HG02571 (cell line): ENCODE results near the gene PHF2.

ENCODE experiments used
- ATAC-seq: cut with Tn5 transposase; IDR thresholded peaks from one replicate; pipeline ENCODE4 v1.9.1; 2021; ENCODE audit warnings: mild to moderate bottlenecking, moderate library complexity; ENCODE audit not compliant: unreplicated experiment

The PHF2 gene

GRCh38 chr9:93567271-93567959 is 9.0 kb upstream of the PHF2 start:
- no peak for ATAC-seq

GRCh38 chr9:93568169-93568568 is 8.2 kb upstream of the PHF2 start:
- no peak for ATAC-seq

- ATAC-seq, result no peak
Observed at GRCh38 chr9:93569621-93570174, 6.7 kb upstream of the PHF2 start.

GRCh38 chr9:93572221-93572620 is 4.2 kb upstream of the PHF2 start:
- no peak for ATAC-seq

GRCh38 chr9:93572636-93573515 is 3.5 kb upstream of the PHF2 start:
- no peak for ATAC-seq

- ATAC-seq, result no peak
Observed at GRCh38 chr9:93573516-93573828, 2.9 kb upstream of the PHF2 start.

GRCh38 chr9:93574091-93574899 is 2.1 kb upstream of the PHF2 start:
- no peak for ATAC-seq

- no peak for ATAC-seq
Observed at GRCh38 chr9:93574900-93575795, 1.2 kb upstream of the PHF2 start.

- ATAC-seq, result no peak
Observed at GRCh38 chr9:93575796-93576257, 557 bp upstream of the PHF2 start.

- no peak for ATAC-seq
Observed at GRCh38 chr9:93577078-93577974, 942 bp downstream of the PHF2 start.

GRCh38 chr9:93577975-93578682 is 1.7 kb downstream of the PHF2 start:
- no peak for ATAC-seq

- no peak for ATAC-seq
Observed at GRCh38 chr9:93578844-93579243, 2.5 kb downstream of the PHF2 start.

GRCh38 chr9:93579711-93580516 is 3.5 kb downstream of the PHF2 start:
- no peak for ATAC-seq

GRCh38 chr9:93580654-93581380 is 4.4 kb downstream of the PHF2 start:
- no peak for ATAC-seq

- ATAC-seq, result no peak
Observed at GRCh38 chr9:93582115-93582514, 5.7 kb downstream of the PHF2 start.

- ATAC-seq, result no peak
Observed at GRCh38 chr9:93582550-93582949, 6.2 kb downstream of the PHF2 start.

GRCh38 chr9:93585259-93585658 is 8.9 kb downstream of the PHF2 start:
- no peak for ATAC-seq
